ENCODE measurements around the gene FAM217A. TPM values are rescaled to one million over a fixed set of nuclear protein-coding genes. Genes with fewer than 3 reads are reported as not detected.

The FAM217A gene
- total and polyA plus RNA-seq, 2 of the 8 experiments (the other 6 are each of a cell fraction or from before 2014, with no cell fraction given), result 0.03 TPM; not detected in 1

GRCh38 chr6:4112366-4112765 is 33.4 kb upstream of the FAM217A start:
- 95% methylated on average over 3 of the region's 3 CpGs; no CpG with 5 or more reads in 1 of the 2 experiments for WGBS, 2 experiments (ENCODE audit: extremely low coverage in 1 of 2, insufficient coverage in 1 of 2, insufficient read length in 1 of 2, insufficient replicate concordance in 2 of 2, low coverage in 1 of 2, low lambda C conversion rate in 2 of 2, missing lambda C conversion rate in 1 of 2)
- TF ChIP-seq KDM4A (IDR thresholded peaks at IDR 0.05; ENCODE audit: low read depth, low read length, severe bottlenecking), result no peak
- TF ChIP-seq POLR2A (IDR thresholded peaks at IDR 0.05; ENCODE audit: control extremely low read depth in 1 of 2, low read depth in 2 of 2, low read length in 2 of 2), result no peak
- TF ChIP-seq SIN3A (conservative IDR thresholded peaks at IDR 0.05 in 1 of 2, IDR thresholded peaks at IDR 0.05 in 1 of 2; ENCODE audit: low read depth in 1 of 2, low read length in 2 of 2), result no peak
- no peak for TF ChIP-seq BCL11A (IDR thresholded peaks at IDR 0.05; ENCODE audit: low read depth in 2 of 2, low read length in 2 of 2)
- no peak for TF ChIP-seq CHD2 (IDR thresholded peaks at IDR 0.05; ENCODE audit: low read length)
- no peak for TF ChIP-seq E2F6 (IDR thresholded peaks at IDR 0.05)
- TF ChIP-seq TAF1 (IDR thresholded peaks at IDR 0.05; ENCODE audit: low read depth, low read length), result no peak
- TF ChIP-seq SRF (IDR thresholded peaks at IDR 0.05; ENCODE audit: low read depth, low read length), result no peak
- TF ChIP-seq ATF2 (IDR thresholded peaks at IDR 0.05; ENCODE audit: low read length), result no peak
- TF ChIP-seq CTBP2 (IDR thresholded peaks at IDR 0.05; ENCODE audit: borderline replicate concordance, insufficient read depth, insufficient read length, low read length), result no peak
- no peak for TF ChIP-seq POLR2AphosphoS5 (IDR thresholded peaks at IDR 0.05; ENCODE audit: low read depth, low read length)
- TF ChIP-seq KDM1A (IDR thresholded peaks at IDR 0.05; ENCODE audit: borderline replicate concordance, low read length), result no peak

More at GRCh38 chr6:4112366-4112765, 33.4 kb upstream of the FAM217A start:
- no peaks in the 10 kb centered on the region for H3K4me1 ChIP-seq (replicated peaks in 1 of 4; ENCODE audit: control insufficient read depth in 3 of 4, insufficient read depth in 4 of 4, low read length in 3 of 4)
- no peaks in the 10 kb centered on the region for H4K20me1 ChIP-seq (replicated peaks in 1 of 2; ENCODE audit: control insufficient read depth in 1 of 2, insufficient read depth in 2 of 2, low read length in 2 of 2)
- peaks cover 0 to 4% of the 10 kb centered on the region in 2 experiments; a peak in 1 of 4 replicates for H3K9me3 ChIP-seq (ENCODE audit: insufficient read depth in 2 of 2, low read depth in 1 of 2, low read length in 1 of 2)
- ChIA-PET CTCF (ENCODE audit: partially characterized antibody) (interaction anchor here (0.6 to 2.0 kb wide), 5 partner anchors 19 to 101 kb away, joined by 3 to 7 read pairs (median 4); no protein-coding TSS in a partner anchor), POLR2A (ENCODE audit: partially characterized antibody) (no interaction called here)
- no peak overlapping the region for H3K14ac ChIP-seq (ENCODE audit: insufficient read length)
- H2AFZ ChIP-seq (ENCODE audit: low read length), result no peak overlapping the region
- no peak overlapping the region for H4K5ac ChIP-seq (ENCODE audit: insufficient read length, low read depth, low read length)
- H3K23me2 ChIP-seq (ENCODE audit: low read depth, low read length), result no peaks in the 10 kb centered on the region
- no peak overlapping the region for H4K91ac ChIP-seq (replicated peaks; ENCODE audit: insufficient read length, low read length)
- H3K56ac ChIP-seq (replicated peaks; ENCODE audit: insufficient read length, low read depth, low read length), result no peak overlapping the region
- no peak overlapping the region for H3K23ac ChIP-seq (ENCODE audit: insufficient read length)
- DNase-seq (ENCODE audit: low read depth in 1 of 2, low spot score in 2 of 2), result no peak
- no peak overlapping the region for H2AK5ac ChIP-seq (ENCODE audit: low read depth, low read length)
- no peak overlapping the region for H3K4ac ChIP-seq (replicated peaks; ENCODE audit: insufficient read length, low read depth, low read length)
- H3K4me3 ChIP-seq (ENCODE audit: extremely low read depth in 1 of 4, insufficient read depth in 2 of 4, low read depth in 3 of 4, low read length in 4 of 4), result no peak overlapping the region
- no peak overlapping the region for H4K8ac ChIP-seq (ENCODE audit: extremely low read depth, insufficient read depth, low read length)
- H2BK5ac ChIP-seq (ENCODE audit: low read depth, low read length), result no peak overlapping the region
- H3K36me3 ChIP-seq (ENCODE audit: control insufficient read depth in 2 of 4, insufficient read depth in 4 of 4, low read length in 3 of 4), result peaks cover 0 to 25% (median 12%) of the 10 kb centered on the region in 4 experiments; a peak in 6 of 8 replicates
- H3K79me1 ChIP-seq (ENCODE audit: low read depth, low read length), result no peaks in the 10 kb centered on the region
- H2BK12ac ChIP-seq (ENCODE audit: low read depth, low read length), result no peak overlapping the region
- no peak overlapping the region for H3K9ac ChIP-seq (replicated peaks in 1 of 4; ENCODE audit: extremely low read depth in 1 of 4, low read depth in 3 of 4, low read length in 3 of 4)
- no peaks in the 10 kb centered on the region for H3K27me3 ChIP-seq (replicated peaks in 1 of 4; ENCODE audit: control insufficient read depth in 3 of 4, extremely low read depth in 1 of 4, insufficient read depth in 3 of 4, low read length in 3 of 4)
- H3K27ac ChIP-seq (ENCODE audit: low read depth, low read length), result no peak overlapping the region
- H2BK20ac ChIP-seq (ENCODE audit: low read length), result no peak overlapping the region
- no peak overlapping the region for H3K18ac ChIP-seq (ENCODE audit: extremely low read depth, low read length)
- H3K79me2 ChIP-seq (ENCODE audit: control insufficient read depth in 1 of 2, insufficient read depth in 2 of 2, low read length in 2 of 2), result no peaks in the 10 kb centered on the region
- no peak for FAIRE-seq
- H3K4me2 ChIP-seq (ENCODE audit: insufficient read depth in 1 of 2, low read depth in 2 of 2, low read length in 2 of 2), result no peak overlapping the region
- no peak overlapping the region for H2BK15ac ChIP-seq (ENCODE audit: low read length)
- H2BK120ac ChIP-seq (replicated peaks; ENCODE audit: low read depth, low read length), result no peak overlapping the region

Measured in H1 (cell line).